Stimulated activated CD4-positive, alpha-beta T cell treated with anti-CD3 and anti-CD28 coated beads, Interleukin-4, amount 100 ng/mL, for 48 hours (primary cell): ENCODE results near the gene KAZN.
"Not testable (repeated sequence)": the region's sequence is repeated elsewhere in the genome, so short reads cannot be mapped to it uniquely, and the experiment has no call there.

ENCODE experiments used
- DNase-seq, 2 donors: peaks; one replicate each; pipeline ENCODE4 v3.0.0-alpha.2; 2020; ENCODE audit warnings: low read depth in 2 of 2

The KAZN gene

DNA sequence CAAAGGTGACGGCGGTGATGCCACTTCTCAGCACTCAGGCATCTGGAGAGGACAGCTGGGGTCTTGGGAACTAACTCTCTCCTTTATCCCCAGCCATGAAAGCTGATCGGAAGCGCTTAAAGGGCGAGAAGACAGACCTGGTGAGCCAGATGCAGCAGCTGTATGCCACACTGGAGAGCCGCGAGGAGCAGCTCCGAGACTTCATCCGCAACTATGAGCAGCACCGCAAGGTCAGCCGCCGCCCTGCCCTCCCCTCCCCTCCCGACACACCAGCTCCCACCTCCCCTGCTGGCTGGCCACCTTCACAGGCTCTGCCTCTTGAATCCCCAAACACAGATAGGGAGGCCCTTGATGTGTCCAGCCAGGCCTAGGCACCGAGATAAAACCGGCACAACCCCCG lies 436.2 kb downstream of the KAZN start:
- no peak for DNase-seq

DNA sequence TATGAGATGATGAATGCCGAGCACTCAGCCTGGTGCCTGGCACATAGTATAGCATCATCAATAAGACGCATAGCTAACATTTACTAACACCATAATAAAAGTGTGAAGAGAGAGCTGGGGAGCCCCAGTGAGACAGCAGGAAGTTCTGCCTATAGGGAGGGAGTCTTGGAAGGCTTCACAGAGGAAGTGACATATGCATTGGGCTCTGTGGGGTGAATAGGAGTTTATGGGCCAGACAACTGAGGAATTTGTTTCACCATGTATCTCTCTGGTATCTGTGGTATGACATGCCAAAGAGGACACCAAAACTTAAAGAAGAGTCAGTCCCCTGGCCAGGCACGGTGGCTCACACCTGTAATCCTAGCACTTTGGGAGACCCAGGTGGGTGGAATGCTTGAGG lies 436.8 kb downstream of the KAZN start:
- no peak for DNase-seq

DNA sequence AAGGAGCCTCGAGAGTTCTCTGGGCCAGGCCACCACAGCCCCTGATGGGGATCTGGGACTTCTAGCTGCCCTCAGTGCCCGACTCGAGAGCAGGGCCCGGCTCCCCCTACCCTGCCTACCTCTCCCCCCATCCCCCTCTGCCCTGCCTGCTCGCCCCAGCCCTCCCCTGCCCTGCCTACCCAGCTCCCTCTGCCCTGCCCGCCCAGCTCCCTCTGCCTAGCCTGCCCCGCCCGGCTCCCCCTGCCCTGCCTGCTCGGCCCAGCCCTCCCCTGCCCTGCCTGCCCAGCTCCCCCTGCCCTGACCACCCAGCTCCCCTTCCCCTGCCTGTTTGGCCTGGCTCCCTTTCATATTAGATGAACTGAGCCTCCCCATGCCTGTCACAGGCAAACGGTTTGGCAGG lies 437.6 kb downstream of the KAZN start:
- DNase-seq: no peak

DNA sequence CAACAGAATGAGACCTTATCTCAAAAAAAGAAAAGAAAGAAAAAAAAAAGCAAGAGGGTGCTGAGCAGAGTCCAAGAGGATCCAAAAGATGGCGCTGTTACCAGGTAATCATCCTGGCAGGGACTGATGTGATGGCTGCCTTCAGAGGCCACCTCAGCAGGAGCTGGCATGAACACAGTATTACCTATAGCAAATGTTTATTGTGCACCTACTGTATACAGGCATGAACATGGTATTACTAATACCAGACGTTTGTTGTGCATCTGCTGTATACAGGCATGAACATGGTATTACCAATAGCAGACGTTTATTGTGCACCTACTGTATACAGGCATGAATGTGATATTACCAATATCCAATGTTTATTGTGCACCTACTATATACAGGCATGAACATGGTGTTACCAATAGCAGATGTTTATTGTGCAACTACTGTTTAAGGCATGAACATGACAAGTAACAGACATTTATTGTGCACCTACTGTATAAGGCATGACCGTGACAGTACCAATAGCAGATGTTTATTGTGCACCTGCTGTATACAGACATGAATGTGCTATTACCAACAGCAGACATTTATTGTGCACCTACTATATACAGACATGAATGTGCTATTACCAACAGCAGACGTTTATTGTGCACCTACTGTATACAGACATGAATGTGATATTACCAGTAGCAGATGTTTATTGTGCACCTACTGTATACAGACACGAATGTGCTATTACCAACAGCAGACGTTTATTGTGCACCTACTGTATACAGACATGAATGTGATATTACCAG lies 439.9 kb downstream of the KAZN start:
- no peak for DNase-seq

DNA sequence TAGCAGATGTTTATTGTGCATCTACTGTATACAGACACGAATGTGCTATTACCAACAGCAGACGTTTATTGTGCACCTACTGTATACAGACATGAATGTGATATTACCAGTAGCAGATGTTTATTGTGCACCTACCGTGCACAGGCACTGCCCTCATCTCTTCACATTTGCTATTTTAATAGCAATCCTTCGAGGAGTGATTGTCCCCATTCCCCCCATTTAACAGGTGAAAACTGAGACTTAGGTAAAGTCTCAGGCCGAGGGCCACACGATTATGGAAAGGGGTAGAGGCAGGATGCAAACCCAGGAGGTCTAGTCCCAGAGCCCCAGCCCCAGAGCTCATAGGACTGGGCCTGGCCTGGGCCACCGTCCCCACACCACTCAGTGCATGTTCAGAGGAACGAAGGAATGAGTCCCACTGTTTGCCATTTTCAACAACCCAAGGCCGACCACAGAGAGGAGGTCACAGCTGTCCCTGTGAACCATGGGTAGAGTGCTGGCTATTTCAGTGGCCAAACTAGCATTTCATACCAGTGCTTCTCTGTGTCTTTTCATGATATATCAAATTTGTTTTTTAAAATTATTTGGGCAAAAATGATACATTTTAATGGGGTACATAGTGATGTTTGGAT lies 440.6 kb downstream of the KAZN start:
- no peak for DNase-seq

DNA sequence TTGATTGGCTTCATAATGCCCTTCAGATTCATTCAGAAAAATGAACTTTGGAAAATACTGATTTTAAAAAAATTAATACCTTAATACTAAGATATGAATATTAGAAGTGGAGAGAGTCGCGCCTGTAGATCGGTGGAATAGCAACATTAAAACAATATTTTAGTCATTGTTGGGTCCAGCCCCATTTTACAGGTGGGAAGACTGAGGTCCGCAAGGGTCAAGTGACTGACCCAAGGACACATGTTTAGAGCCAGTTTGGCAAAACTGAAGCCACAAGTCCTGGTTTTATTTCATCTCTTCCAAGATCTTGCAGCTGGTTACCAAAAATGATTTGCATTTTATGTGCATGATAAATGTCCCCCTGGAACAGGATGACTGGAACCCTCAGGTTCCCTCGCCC lies 441.4 kb downstream of the KAZN start:
- no peak for DNase-seq

DNA sequence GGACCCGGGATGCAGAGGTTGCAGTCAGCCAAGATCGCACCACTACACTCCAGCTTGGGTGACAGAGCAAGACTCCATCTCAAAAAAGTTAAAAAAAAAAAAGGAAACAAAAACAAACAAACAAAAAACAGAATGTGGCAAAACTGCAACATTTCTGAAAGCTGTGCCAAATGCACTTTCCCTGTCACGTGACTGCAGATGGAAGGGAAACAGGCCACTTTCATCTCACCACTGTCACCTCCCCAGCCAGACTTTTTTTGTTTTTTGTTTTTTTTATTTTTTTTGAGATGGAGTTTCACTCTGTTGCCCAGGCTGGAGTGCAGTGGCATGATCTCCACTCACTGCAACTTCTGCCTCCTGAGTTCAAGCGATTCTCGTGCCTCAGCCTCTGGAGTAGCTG lies 442.2 kb downstream of the KAZN start:
- DNase-seq: not testable (repeated sequence)

DNA sequence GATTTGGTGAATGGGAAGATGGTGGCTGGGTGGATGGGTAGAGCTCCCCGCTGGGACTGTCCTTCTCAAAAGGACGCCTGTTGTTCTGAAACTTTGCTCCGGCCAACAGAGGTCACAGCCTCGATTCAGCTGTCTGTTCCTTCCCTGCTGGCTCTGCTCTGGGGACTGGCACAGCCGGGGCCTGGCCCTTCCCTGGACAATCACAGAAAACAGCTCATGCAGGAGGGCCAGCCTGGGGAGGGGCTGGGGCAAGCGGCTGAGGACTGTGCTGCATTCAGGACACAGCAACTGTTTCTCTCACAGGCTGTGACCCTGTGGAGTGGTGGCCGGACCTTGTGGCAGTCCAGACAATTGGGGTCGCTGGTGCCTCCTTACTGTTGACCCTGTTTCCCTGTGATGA lies 444.4 kb downstream of the KAZN start:
- DNase-seq: no peak

DNA sequence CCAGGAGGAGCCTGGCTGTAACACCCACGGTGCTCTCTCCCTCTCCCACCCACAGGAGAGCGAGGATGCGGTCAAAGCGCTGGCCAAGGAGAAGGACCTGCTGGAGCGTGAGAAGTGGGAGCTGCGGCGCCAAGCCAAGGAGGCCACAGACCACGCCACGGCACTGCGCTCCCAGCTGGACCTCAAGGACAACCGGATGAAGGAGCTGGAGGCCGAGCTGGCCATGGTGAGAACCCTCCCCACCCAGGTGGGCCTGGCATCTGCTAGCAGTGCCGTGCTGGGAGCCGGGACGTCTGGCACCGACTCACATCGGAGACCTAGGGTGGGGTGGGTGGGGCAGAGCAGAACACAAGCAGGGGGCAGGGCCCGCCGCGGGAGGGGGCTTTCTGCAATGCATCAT lies 445.4 kb downstream of the KAZN start:
- DNase-seq: no peak

DNA sequence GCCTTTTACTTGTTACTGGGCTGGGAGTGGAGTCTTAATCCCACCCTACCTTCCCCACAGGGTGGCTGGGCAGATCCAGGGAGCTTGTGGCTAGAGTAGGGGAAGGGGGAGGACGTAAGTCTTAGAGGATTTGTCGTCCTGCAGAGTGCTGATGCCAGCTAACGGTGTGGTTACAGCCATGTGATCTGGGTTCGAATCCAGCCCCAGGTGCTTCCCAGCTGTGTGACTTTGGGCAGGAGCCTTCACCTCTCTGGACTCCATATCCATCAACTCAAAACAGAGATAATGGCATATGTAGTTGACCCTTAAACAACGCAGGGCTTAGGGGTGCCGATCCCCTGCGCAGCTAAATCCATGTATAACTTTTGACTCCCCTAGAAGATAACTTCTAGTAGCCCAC lies 446.6 kb downstream of the KAZN start:
- DNase-seq: no peak

DNA sequence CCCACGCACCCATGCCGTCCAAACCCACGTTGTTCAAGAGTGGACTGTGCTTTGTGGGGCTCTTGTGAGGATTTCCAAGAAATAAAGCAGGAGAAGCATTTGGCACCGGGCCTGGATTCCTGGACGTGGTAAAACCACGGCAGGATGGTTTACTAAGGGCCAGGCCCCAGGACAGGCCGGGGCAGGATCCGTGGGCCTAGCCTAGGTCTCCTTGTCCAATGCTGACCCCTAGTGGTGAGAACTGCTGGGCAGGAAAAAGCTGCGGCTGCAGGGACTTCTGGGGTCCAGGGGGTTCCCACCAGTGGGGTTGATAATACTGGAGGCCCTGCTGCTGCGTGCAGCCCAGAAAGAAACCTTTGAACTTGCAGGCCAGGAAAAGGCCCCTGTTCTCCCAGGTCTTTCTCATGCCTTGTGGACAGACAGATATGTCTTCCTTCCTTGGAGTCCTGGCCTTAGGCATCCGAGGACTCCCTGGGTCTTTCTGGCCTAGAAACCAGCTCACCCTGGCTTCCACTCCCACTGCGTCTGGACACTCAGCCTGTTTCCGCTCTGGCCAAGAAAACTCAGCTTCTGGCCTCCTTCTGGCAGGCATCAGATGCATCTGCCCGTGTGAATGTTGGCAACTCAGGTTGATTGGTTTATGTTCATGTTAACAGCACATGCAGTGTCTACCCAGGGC lies 448.1 kb downstream of the KAZN start:
- DNase-seq: peak; percentile 38 to 49

DNA sequence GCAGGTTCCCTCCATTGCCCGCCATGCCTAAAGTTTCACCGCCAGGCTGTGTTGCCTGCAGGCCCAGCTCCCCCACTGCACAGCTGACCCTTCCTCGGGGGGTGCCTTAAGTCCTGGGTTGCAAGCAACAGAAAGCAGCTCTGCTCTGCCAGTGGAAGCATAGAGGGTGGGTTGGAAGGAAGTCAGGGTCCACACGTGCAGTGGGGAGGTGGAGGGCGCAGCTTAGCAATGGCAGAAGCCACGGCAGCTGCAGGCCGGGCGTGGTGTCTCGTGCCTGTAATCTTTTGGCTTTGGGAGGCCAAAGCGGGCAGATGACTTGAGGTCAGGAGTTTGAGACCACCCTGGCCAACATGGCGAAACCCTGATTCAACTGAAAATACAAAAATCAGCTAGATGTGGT lies 448.8 kb downstream of the KAZN start:
- no peak for DNase-seq

DNA sequence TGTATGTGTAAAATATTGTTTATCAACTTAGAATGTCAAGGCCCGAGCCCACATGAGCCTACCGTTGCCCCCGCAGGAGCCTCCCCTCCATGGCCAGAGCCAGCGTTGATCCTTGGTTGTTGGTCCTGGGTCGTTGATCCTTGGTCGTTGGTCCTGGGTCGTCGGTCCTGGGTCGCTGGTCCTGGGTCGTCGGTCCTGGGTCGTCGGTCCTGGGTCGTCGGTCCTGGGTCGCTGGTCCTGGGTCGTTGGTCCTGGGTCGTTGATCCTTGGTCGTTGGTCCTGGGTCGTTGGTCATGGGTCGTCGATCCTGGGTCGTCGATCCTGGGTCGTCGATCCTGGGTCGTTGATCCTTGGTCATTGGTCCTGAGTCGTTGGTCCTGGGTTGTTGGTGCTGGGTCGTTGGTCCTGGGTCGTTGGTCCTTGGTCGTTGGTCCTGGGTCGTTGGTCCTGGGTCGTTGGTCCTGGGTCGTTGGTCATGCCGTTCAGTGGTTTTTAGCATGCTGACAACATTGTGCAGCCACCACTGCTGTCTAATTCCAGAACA lies 450.0 kb downstream of the KAZN start:
- no peak for DNase-seq

DNA sequence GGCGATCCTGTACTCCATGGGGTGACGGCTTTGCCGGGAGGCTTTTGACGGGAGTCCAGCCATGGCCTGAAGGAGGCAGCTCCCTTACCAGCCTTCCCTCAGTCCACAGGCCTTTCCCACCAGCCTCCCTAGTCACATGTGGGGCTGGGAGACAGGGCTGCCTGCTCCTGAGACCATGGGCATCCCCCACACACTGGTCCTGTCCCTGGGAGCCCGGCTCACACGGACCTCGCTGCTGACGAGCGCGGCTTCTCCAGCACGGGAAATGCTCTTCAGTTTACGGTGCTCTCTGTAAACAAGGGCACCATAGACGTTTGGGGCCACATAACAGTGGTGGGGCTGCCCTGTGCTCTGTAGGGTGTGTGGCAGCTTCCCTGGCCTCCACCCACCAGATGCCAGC lies 450.6 kb downstream of the KAZN start:
- DNase-seq: no peak

DNA sequence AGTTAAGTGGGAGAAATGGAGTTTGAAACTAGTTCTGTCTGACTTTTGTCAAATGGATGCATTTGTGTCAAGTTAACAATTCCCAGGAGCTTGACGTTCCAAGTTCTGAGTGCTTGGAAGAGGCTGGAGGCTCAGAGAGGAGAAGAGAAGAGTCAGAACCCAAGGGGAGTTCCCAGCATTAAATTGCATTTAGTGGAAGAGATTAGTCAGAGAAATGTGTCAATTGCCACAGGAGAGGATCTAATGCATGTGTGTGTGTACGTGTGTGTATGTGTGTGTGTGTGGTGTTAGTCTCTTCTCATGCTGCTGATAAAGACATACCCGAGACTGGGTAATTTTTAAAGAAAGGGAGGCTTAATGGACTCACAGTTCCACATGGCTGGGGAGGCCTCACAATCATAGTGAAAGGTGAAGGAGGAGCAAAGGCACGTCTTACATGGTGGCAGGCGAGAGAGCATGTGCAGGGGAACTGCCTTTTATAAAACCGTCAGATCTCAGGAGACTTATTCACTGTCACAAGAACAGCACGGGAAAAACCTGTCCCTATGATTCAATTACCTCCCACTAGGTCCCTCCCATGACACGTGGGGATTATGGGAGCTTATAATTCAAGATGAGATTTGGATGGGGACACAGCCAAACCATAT lies 453.5 kb downstream of the KAZN start:
- no peak for DNase-seq

DNA sequence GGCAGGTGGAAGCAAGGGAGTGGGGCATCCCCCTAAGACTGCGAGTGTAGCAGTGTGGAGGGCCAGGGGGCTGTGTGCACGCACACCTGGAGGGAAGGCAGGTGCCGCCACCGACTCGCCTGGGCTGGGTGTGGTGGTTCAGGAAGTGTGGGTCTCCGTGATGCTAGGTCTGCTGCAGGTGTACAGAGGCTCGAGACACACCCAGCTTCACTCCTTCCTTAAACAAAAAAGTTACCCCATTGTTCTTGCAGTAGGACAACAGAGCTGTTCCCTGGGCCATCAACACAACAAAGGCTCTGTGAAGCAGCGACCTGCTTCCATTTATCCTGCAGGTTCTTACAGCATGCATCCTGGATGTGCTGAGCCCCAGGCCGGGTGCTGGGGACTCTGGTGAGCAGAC lies 454.7 kb downstream of the KAZN start:
- DNase-seq: no peak

DNA sequence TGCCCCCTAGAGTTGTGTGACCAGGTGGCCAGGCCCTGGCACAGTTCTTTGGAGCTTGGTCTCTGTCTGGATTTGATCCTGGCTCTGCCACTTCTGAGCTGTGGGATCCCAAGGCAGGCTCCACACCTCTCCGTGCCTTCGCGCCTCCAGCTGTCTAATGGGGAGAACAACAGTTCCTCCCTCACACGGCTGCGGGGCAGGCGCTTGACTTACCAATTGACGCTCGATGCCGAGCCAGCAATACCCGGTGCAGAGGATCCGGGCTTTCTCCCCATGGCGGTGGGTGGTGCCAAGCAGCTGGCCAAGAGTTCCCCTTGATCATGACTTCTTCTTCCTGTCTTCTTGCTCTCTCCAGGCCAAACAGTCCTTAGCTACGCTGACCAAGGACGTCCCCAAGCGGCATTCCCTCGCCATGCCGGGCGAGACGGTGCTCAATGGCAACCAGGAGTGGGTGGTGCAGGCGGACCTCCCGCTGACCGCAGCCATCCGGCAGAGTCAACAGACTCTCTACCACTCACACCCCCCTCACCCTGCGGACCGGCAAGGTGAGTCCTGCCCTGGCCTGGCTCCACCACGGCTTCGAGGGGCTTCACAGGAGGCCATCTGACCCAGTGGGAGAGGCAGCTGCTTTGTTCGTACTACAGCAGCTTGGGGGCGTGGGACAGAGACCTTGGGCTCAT lies 457.4 kb downstream of the KAZN start:
- DNase-seq: no peak

DNA sequence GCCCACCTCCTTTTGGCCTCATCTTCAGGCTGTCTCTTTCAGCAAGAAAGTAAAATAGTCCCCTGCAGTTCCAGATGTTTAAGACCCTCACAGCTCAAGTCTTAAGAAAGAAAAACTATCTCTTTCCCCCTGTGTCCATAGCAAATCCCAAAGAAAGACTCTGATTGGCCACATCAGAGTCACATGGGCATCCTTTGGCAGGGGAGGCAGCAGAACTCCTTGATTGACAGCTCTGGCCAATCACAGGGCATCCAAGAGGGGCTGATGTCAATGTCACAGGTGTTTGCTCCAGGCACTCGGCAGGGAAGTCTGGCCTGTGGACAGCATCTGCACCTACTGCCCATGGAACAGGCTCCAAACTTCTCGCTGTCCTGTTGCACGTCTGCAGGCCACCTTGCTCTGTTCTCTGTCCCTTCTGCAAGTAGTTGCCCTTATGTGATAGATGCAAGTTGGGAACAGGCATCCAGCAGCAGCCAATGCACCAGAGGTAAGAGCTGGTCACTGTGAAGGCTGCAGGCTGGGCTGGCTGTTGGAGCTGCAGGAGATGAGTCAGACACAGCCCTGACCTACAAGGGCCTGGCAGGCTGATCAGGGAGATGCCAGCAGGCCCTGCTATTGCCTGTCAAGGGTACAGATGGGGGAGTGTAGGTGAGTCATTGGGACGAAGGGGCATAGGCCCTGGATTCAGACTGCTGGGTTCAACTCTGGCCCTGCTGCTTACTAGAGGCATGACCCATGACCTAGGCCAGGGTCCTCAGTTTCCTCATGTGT lies 458.2 kb downstream of the KAZN start:
- DNase-seq: no peak

DNA sequence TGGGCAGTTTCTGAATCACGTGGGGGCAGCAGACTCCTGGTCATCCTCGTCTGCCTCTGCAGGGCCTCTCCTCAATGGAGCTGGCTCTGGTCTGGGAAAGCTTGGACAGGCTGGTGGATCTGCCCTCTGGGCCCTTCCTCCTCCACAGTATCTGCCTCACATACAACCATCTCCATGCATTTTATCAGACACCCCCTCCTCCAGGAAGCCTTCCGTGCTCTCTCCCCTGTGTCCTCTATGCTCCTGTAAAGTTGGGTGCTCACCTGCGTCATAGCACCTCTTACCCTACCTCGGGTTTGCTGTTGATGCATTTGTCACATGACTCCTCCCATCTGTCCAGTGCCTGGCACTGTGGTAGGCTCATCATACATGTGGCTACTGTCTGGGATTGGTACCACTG lies 459.3 kb downstream of the KAZN start:
- DNase-seq: no peak

DNA sequence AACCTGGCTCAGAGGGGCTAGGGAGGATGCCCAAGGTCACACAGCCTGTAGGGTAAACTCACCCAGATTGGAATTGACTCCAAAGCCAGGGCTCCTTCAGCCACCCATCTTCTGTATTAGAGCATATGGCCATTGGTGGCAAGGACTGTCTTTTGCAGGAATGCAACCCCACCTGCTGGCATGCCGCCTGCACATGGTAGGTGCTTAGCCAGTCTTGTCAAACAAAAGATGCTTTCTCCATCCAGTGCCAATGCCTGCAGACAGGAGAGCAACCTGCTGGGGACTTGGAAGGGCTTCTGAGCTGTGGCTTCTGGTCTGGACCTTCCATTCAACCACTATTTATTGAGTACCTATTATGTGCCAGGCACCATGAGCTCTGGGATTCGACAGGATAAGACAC lies 459.8 kb downstream of the KAZN start:
- no peak for DNase-seq

DNA sequence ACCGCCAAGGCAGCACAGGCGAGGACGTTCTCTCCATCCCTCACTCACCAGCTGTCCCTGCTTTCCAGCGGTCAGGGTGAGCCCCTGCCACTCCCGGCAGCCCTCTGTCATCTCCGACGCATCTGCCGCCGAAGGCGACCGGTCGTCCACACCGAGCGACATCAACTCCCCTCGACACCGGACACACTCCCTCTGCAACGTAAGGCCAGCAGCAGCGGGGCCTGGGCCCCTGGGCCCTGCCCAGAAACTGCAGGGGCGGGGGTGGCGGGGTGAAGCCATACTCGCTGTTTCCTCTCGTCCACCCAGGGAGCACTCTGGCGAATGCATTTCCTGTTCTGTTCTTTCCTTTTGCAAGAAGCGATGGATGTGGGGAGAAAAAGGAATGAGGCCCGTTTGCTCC lies 461.6 kb downstream of the KAZN start:
- DNase-seq: no peak
